Measurements from ENCODE around the gene ULBP1.
A peak's percentile ranks its signal among the peaks of the same experiment; 100 is the strongest.
"Not testable (repeated sequence)": the region's sequence is repeated elsewhere in the genome, so short reads cannot be mapped to it uniquely, and the experiment has no call there.

The ULBP1 gene

DNA sequence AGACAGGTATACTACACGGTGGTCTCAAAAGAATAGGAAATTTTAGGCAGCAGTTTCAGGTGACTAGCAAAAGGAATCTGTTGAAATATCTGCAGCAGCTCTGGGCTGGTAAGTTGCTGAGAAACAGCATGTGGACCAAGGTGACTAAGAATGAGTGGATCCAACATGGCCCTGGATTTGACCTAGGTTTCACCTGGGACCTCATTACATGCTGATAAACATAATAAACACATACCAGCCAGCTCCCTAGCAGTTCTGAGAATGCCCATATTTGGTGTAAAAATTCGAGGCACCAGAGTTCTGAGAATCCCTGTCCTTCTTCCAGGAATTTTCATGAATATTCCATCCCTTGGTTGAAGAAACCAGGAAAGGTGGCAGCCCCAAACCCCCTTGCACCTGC lies 10.4 kb upstream of the ULBP1 start:
- not testable (repeated sequence) for DNase-seq (ENCODE audit: low read depth in 2 of 2)

DNA sequence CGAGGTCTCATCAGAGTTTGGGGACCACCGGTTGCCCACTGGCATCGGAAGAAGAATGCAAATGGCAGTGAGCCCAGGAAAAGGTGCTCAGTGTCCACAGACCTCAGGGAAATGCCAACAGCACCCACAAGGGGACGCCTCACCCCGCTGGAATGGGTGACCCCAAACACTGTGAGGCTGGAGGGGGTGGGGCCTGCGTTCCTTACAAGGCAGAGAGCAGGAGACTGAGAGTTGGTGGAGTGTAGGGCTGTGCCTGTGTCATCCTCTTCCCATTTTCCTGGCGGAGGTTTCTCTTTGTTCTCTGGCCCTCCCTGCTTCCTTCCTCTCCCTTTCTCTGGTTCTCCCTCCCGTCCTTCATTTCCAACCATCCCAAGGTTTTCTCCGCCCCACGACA lies 9.8 kb upstream of the ULBP1 start:
- DNase-seq (ENCODE audit: low read depth in 2 of 2) = not testable (repeated sequence)

DNA sequence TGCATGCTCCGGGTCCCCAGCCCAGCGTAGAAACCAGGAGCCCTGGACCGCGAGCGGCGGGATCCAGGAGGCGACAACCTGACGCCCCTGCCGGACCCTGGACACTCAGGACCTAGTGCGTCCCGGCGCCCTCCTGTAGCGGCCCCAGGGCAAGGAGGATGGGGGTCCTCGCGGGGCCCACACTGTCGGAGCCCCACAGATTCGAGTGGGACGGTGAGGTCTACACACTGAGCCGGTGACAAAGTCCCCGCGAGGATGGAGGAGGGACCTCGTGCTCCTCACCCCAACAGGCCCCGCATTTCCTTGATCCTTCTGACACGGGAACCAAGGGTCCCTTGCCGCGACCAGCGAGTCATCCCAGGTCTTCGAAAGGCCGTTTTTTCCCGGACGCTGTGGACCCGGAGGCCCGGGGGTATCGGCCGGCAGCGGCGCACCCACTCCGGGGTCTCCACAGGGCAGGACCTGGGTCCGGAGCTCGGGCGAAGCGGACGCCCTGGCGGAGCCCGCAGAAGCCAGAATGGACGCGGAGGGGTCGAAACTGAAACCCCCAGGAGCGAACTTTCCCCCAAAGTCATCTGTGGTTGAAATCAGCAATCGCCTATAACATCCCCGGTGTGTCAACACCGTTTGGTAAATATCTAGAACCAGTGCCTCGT lies 9.3 kb upstream of the ULBP1 start:
- DNase-seq (ENCODE audit: low read depth in 2 of 2) = not testable (repeated sequence)

DNA sequence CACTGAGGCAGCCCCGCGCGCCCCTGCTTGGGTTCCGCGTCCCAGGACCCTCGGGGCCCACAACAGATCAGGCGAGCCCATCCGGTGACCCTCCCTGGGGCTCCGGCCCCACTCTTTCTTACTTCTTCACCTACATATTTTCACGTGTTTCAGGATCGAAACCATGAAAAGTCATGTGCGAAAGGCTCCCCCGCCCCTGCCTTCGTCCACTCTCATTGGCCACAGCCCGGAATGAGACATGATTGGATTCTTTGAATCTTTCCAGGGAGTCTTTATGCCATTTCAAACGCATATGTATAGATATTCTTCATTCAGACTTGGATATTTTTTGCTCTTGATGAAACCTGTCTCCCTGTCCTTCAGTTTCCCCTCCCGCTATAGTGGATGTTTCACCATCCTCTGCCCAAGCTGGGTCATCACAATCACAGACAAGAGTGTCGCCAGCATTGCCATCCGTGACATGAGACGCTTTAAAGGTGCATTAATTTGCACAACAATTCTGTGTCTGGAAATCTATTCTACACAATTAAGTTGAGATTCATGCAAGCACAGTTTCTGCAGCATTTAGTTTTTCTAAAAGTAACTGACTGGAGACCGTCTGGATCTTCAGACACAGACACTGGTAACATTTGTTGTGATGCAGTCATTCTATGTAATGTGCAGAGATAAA lies 8.6 kb upstream of the ULBP1 start:
- DNase-seq (ENCODE audit: low read depth in 2 of 2) = not testable (repeated sequence)

DNA sequence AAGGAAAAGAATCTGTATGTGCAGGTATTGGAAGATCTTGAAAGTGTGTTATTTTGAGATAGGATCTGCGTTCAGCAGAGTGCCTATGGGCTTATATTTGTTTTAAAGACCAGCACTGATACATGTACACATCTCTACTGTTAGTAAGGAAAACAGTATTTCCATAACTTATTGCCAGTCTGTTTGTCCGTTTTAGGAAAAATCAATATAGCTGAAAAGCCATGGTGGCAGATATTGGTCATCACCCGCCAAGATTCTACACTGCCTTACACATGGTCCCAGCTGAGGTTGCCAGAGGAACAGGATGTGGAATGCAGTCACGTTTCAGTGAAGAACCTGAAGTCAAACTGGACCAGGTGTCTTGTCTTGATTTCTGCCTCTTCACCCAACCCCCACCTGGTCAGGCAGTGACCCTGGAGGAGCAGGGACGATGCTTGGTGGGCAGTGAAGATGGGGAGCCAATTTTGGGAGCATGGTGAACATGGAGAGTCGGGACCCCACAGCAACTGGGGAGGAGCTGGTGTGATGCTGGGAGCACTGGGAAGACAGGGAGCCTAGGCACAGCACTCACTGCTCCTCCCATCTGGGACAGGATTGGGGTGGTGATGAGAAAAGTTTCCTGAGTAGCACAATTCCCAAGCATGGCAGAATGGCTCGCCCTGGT lies 8.0 kb upstream of the ULBP1 start:
- not testable (repeated sequence) for DNase-seq (ENCODE audit: low read depth in 2 of 2)

DNA sequence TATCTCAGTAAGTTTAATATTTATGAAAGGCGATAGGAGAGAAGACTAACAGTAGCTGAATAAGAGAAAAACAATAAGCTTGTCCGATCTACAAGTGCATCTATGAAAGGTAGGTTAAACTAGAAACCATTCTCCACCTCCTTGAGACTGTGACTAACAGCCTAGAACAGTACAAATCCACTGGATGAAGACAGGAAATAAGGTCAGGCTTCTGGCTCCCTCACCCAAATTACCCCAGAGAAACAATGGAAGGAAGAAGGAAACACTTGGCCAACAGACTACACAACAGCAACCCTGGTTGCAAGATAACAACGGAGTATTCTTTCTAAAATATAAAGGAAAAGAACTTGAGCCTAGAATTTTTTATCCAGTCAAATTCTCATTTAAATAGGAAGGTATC lies 5.6 kb upstream of the ULBP1 start:
- DNase-seq (ENCODE audit: low read depth in 2 of 2) = not testable (repeated sequence)

DNA sequence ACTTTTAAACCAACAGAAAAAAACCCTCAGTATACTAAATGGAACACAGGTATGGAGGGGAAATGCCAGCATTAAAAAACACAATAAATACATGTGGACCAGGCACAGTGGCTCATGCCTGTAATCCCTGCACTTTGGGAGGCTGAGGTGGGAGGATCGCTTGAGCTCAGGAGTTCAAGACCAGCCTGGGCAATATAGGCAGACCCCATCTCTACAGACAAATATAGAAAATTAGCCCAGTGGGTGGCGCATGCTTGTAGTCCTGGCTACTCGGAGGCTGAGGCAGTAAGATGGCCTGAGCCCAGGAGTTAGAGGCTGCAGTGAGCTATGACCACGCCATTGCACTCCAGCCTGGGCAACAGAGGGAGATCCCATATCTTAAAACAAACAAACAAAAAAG lies 3.9 kb upstream of the ULBP1 start:
- not testable (repeated sequence) for DNase-seq (ENCODE audit: low read depth in 2 of 2)

DNA sequence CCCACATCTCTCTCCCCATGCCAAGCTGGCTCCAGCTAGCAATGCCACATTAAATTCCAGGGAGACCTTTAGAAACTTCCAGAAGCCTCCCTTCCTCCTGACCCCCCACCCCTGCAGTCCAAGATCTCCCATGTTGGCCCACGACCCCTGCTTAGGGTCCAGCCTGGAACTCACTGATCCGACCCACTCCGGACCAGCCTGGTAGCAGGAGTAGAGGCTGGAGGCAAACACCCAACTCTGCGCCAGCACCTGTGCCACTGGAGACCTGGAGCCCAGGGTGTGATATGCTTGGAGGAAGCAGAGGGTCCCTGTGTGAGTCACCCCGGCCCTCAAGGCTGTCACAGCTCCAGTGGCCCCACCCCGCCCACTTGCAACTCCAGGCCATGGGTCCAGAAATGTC lies 3.3 kb upstream of the ULBP1 start:
- DNase-seq (ENCODE audit: low read depth in 2 of 2) = no peak

DNA sequence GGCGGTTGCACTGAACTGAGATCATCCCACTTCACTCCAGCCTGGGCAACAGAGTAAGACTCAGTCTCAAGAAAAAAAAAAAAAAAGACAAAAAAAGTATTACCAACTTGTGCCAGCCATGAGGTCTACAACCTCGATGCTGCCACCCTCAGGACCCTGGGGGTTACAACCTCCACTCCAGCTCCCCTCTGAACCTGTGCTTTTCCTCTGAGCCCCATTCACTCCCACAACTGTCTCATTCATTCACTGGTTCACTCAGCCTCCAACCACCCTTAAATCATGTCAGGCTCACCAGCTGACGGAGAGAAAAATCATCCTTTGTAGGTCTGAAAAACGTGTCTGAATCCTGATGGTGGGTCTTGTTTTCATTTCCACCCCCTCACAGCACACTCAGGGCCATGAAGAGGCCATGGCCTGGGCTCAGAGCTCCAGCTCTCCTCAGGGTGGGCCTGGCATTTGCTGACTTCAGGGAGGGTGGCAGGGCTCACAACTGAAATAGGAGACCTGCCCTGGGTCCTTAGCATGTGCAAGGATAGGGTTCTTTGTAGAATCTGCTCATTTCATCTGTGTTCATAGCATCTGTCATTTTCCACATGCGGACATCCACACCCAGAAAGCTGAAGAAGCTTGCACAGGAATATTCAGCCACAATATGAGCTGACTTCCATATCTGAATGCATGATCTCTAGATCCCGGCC lies 1.9 kb upstream of the ULBP1 start:
- no peak for DNase-seq (ENCODE audit: low read depth in 2 of 2)

DNA sequence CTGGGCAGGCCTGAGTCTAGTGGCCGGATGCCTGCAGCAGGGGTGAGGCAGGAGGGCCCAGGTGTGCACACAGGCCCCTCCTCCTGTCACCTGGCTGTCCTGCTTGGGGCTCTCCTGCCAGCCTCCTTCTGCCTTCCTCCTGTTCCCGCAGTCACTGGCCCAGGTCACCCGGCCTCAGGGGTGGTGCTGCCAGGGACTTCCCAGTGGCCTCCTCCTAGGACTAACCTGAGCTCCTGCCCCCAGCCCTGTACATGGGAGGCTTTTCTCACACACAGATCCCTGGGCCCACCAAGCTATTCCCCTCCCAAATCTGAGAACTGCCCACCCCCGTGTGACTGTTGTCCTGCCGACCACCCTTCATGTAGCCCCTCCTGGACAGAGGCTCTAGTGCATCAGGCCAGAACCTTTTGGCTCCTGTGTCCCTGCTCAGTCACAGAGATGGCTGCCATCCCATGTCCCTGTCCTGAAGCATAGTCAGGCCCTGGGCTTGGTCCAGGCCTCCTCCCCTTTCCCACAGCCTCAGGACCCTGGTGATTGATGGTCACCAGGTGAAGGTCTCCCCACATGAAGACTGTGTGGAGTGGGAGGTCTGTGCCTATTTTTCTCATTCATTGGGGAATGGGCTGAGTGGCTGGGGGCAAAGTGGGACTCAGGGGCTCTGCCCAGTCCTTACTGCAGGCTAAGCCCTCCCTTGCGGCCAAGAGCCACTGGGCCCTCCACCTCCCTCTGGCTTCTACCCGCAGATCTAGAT lies 1.1 kb upstream of the ULBP1 start:
- no peak for DNase-seq (ENCODE audit: low read depth in 2 of 2)

DNA sequence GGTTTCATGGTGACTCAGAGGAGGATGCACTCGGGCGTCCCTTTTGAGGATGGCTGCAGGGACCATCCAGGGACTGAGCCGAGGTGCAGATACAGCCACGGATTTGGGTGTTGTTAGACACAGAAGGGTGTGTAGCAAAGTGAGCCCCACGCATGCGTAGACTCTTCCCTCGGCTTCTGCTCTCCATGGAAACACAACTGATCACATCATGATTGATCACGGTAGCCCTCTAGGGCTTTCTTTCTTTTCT lies 606 bp upstream of the ULBP1 start:
- peak in 1 of 2 donors; percentile 45 for DNase-seq (ENCODE audit: low read depth in 2 of 2)

DNA sequence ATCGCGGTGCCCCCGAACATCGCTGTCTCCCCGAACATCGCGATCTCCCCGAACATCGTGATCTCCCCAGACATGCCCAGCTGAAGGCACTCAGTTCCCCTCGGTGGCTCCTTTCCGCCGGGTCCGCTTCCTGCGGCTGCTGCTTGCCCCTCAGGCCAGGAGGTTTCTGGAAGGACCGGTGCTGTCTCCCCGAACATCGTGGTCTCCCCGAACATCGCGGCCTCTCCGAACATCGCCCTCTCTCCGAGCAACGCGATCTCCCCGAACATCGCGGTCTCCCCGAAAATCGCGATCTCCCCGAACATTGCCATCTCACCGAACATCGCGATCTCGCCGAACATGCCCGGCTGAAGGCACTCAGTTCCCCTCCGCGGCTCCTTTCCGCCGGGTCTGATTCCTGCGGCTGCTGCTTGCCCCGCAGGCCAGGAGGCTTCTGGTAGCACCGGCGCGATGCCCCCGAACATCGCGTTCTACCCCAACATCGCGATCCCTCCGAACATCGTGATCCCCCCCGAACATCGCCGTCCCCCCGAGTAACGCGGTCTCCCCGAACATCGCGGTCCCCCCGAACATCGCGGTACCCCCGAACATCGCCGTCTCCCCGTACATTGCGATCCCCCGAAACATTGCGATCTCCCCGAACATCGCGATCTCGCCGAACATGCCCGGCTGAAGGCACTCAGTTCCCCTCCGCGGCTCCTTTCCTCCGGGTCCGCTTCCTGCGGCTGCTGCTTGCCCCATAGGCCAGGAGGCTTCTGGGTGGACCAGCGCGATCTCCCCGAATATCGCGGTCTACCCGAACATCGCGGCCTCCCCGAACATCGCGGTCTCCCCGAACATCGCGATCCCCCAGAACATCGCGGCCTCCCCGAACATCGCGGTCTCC lies 808 bp downstream of the ULBP1 start:
- no peak for DNase-seq (ENCODE audit: low read depth in 2 of 2)

DNA sequence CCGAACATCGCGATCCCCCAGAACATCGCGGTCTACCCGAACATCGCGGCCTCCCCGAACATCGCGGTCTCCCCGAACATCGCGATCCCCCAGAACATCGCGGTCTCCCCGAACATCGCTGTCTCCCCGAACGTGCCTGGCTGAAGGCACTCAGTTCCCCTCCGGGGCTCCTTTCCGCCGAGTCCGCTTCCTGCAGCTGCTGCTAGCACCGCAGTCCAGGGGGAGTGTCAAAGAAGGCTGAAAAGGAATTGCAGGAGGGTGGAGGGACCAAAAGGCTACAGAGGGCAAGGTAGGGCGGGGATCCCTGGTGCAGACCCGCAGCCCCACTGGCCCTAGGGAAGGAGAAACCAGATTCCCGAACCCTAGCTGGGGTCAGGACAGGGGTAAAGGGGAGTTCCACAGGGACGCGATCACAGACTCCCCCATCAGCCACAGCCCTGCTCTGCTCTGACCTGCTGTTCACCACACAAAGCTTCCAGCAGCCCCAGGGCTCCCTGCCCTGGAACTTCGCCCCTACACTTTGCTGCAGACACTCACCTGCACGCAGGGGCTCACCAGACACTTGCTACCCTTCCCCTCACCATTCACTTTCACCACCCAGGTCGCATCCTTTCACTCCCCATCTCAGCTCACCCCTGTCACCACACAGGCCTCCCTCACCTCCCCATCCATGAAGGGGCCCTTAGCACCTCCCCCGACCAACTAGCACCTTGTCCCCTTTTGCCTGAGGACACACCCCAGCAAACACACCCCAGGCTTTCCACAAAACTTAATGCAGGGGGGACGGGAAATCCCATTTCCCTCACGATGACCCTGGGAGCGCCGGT lies 1.7 kb downstream of the ULBP1 start:
- DNase-seq (ENCODE audit: low read depth in 2 of 2) = no peak

DNA sequence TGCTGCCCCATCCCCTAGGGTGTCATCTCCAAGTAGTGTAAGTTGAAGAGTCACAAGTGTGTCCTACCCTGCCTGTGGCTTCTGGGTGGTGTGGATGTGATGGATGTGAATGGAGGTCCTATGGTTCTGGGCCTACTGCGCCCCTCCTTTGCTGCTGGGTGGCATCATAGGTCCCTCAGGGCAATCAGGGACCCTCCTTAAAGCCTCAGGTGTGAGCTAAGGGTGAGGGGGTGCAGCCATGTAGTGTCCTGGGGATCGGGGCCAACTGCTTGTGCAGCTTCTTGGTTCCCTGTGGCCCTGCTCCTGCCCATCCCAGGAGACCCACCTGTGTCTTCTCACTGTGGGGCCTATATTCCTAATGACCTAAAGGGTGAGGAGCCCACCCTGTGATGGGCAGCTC lies 2.6 kb downstream of the ULBP1 start:
- DNase-seq (ENCODE audit: low read depth in 2 of 2) = not testable (repeated sequence)

DNA sequence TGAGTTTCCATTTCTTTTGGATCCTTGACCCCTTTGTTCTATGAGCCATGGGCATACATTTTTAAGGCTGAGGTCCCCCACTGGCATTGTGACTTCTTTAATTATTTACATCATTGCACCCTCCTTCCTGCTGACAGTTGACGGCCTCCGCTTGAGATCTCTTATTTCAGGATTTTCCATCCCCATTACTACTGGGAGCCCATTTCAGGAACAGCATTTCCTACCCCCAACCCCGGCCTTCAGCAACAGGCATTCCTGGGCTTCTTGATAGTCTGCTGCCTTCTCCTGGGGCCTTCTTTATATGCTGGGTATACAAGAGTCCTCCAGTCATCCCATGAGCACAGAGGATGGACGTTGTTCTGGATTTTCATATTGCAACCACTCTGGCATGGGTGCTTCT lies 3.8 kb downstream of the ULBP1 start:
- DNase-seq (ENCODE audit: low read depth in 2 of 2) = no peak

DNA sequence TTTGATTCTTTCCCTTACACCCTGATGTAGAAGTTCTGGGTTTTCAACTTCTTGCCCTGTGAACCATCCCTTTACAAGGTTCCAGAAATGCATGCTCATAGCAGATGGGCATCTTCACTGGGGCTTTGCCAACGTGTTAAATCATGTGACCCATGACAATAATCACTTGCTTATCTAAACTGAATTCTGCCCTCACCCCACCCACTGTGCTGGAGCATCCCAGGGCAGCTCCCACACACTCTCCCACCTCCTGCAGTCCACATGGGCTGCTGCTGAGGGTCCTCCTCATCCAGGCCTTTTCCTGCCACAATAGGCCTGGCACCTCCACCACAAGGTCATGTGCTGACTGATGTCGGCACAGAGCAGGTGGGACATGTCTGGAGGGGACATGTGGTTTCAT lies 4.3 kb downstream of the ULBP1 start:
- DNase-seq (ENCODE audit: low read depth in 2 of 2) = not testable (repeated sequence)

DNA sequence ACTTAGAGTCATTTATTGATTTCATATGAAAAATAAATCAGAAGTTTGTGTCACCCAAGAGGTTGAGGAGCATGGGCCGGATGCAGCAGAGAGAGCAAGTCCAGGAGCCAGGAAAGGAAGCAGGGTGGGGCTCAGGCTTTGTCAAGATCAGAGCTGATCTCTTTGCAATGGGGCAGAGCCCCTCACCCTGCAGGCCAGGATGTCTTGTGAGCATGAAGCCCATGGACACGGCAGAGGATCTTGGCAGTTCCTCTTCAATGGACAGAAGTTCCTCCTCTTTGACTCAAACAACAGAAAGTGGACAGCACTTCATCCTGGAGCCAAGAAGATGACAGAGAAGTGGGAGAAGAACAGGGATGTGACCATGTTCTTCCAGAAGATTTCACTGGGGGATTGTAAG lies 5.2 kb downstream of the ULBP1 start:
- not testable (repeated sequence) for DNase-seq (ENCODE audit: low read depth in 2 of 2)

DNA sequence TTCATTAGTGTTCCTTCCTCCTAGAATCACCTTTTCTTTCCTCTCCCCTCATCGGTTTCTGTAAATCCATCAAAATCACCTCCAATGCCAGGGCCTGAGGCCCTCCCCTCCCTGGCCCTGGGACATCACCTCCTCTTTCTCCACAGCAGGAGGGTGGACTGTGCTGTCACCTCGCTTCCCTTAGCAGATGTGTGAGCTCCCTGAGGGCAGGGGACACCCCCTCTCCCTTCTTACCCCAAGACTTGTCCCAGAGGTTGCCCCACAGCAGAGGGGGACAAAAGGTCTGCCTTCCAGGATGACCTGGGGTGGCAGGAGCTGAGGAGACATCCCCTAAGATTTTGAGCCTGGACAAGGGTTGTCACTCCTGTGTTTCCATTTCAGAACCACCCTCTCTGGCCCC lies 5.9 kb downstream of the ULBP1 start:
- no peak for DNase-seq (ENCODE audit: low read depth in 2 of 2)

DNA sequence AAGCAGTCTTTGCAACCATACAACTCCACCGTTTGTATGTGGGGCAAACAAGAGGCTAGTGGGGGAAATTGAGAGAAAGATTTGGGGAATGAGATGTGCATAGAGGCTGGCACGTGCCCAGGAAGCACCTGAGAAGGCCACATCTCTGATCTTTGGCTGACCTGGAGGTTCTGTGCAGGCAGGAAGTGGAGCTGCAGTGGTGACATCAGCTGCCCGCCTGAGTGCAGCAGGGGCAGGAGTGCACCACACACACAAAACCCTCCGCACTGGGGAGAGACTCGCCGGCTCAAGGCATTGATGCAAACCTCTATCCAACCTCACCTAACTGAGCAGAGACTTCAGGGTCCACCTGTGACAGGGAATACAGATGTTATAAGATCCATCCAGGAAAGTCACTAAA lies 10.7 kb downstream of the ULBP1 start:
- not testable (repeated sequence) for DNase-seq (ENCODE audit: low read depth in 2 of 2)

DNA sequence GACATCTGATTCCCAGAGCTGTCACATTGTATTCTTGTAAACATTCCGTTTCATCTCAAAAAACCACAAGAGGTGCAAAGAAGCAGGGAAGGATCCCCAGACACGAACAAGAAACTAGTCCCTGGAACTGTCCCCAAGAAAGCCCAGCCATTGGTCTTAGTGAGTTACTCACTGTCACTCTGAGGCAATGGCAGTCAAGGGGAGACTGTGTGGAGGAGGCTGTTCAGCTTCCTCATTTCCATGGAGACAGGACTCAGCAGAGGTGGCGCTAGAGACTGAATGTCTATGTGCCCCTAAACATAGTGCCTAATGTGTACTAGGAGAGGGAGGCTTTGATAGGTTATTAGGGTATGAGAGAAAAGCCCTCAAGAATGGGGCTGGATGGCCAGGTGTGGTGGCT lies 11.1 kb downstream of the ULBP1 start:
- no peak for DNase-seq (ENCODE audit: low read depth in 2 of 2)
